Muscle layer of duodenum (tissue), 2 donors: ENCODE measurements around the gene FLII.

Experiments used
- H3K27ac ChIP-seq: one replicate; pipeline ENCODE4 v1.7.0; 2013; ENCODE audit warnings: mild to moderate bottlenecking, low read length
- H3K27me3 ChIP-seq: one replicate; pipeline ENCODE4 v1.7.0; 2013; ENCODE audit warnings: low read depth, mild to moderate bottlenecking, control low read depth, low read length
- H3K36me3 ChIP-seq, 2 donors: one replicate each; pipeline ENCODE4 v1.7.0; 2013; ENCODE audit warnings: low read length in 2 of 2, control low read depth in 1 of 2, mild to moderate bottlenecking in 1 of 2; ENCODE audit not compliant: insufficient read depth in 2 of 2, control insufficient read depth in 1 of 2
- H3K4me1 ChIP-seq, 2 donors: one replicate each; pipeline ENCODE4 v1.7.0; 2013; ENCODE audit warnings: low read length in 2 of 2, mild to moderate bottlenecking in 2 of 2, control low read depth in 1 of 2, moderate library complexity in 1 of 2; ENCODE audit not compliant: insufficient read depth in 2 of 2, control insufficient read depth in 1 of 2
- H3K4me3 ChIP-seq, 2 donors: one replicate each; pipeline ENCODE4 v1.7.0; 2013; ENCODE audit warnings: low read length in 2 of 2, low read depth in 1 of 2, mild to moderate bottlenecking in 1 of 2
- H3K9me3 ChIP-seq, 2 donors: one replicate each; pipeline ENCODE4 v1.7.0; 2013; ENCODE audit warnings: low read length in 2 of 2, control low read depth in 1 of 2, mild to moderate bottlenecking in 1 of 2; ENCODE audit not compliant: control insufficient read depth in 1 of 2
- donor health status: healthy.

FLII gene

GRCh38 chr17:18270046-18270931 lies 11.8 kb upstream of the FLII start:
- no peaks in the 10 kb centered on the region for H3K9me3 ChIP-seq
- H3K36me3 ChIP-seq, result peaks cover 20 to 21% of the 10 kb centered on the region in 2 donors
- no peaks in the 10 kb centered on the region for H3K4me1 ChIP-seq
- no peaks in the 10 kb centered on the region for H3K27me3 ChIP-seq
- no peak overlapping the region for H3K4me3 ChIP-seq
- no peak overlapping the region for H3K27ac ChIP-seq

- H3K27me3 ChIP-seq, result no peaks in the 10 kb centered on the region
- no peak overlapping the region for H3K4me3 ChIP-seq
Measured at GRCh38 chr17:18267927-18268711, 9.6 kb upstream of the FLII start.

GRCh38 chr17:18267366-18267765 lies 8.8 kb upstream of the FLII start:
- Histone ChIP-seq H3K27ac (no peak overlapping the region), H3K27me3 (no peaks in the 10 kb centered on the region), H3K36me3 (peaks cover 14 to 32% of the 10 kb centered on the region in 2 donors), H3K9me3 (no peaks in the 10 kb centered on the region), H3K4me3 (no peak overlapping the region), H3K4me1 (peaks cover 0 to 4% of the 10 kb centered on the region in 2 donors)

More at GRCh38 chr17:18267927-18268711, 9.6 kb upstream of the FLII start:
- Histone ChIP-seq H3K4me1 (no peaks in the 10 kb centered on the region), H3K9me3 (no peaks in the 10 kb centered on the region), H3K27ac (no peak overlapping the region), H3K36me3 (peaks cover 17 to 28% of the 10 kb centered on the region in 2 donors)

GRCh38 chr17:18263885-18264682 lies 5.5 kb upstream of the FLII start:
- no peak overlapping the region for H3K4me3 ChIP-seq
- H3K9me3 ChIP-seq, result no peaks in the 10 kb centered on the region
- no peak overlapping the region for H3K27ac ChIP-seq
- peaks cover 8 to 28% of the 10 kb centered on the region in 2 donors for H3K4me1 ChIP-seq
- no peaks in the 10 kb centered on the region for H3K27me3 ChIP-seq
- H3K36me3 ChIP-seq, result peaks cover 11 to 36% of the 10 kb centered on the region in 2 donors

- no peak overlapping the region for H3K4me3 ChIP-seq
- no peaks in the 10 kb centered on the region for H3K9me3 ChIP-seq
- no peaks in the 10 kb centered on the region for H3K27me3 ChIP-seq
- no peak overlapping the region for H3K27ac ChIP-seq
- peaks cover 8 to 29% of the 10 kb centered on the region in 2 donors for H3K4me1 ChIP-seq
- peaks cover 11 to 41% of the 10 kb centered on the region in 2 donors for H3K36me3 ChIP-seq
Measured at GRCh38 chr17:18262641-18263040, 4.1 kb upstream of the FLII start.

- Histone ChIP-seq H3K4me3 (no peak overlapping the region), H3K27me3 (no peaks in the 10 kb centered on the region), H3K9me3 (no peaks in the 10 kb centered on the region), H3K36me3 (peaks cover 11 to 41% of the 10 kb centered on the region in 2 donors), H3K4me1 (peaks cover 13 to 34% of the 10 kb centered on the region in 2 donors), H3K27ac (no peak overlapping the region)
Measured at GRCh38 chr17:18262111-18262510, 3.6 kb upstream of the FLII start.

GRCh38 chr17:18261659-18262058 lies 3.1 kb upstream of the FLII start:
- peaks cover 11 to 42% of the 10 kb centered on the region in 2 donors for H3K36me3 ChIP-seq
- H3K27ac ChIP-seq, result peak overlapping the region; percentile 77
- H3K4me1 ChIP-seq, result peaks cover 17 to 38% of the 10 kb centered on the region in 2 donors
- H3K9me3 ChIP-seq, result no peaks in the 10 kb centered on the region
- H3K27me3 ChIP-seq, result no peaks in the 10 kb centered on the region
- H3K4me3 ChIP-seq, result peak overlapping the region; percentile 75 to 97

GRCh38 chr17:18261146-18261515 lies 2.6 kb upstream of the FLII start:
- peak overlapping the region; percentile 75 to 97 for H3K4me3 ChIP-seq
- peaks cover 13 to 47% of the 10 kb centered on the region in 2 donors for H3K36me3 ChIP-seq
- H3K9me3 ChIP-seq, result no peaks in the 10 kb centered on the region
- H3K27ac ChIP-seq, result peak overlapping the region; percentile 77
- no peaks in the 10 kb centered on the region for H3K27me3 ChIP-seq
- peaks cover 18 to 43% of the 10 kb centered on the region in 2 donors for H3K4me1 ChIP-seq

GRCh38 chr17:18260332-18261145 lies 2.0 kb upstream of the FLII start, which contains the start of gene MIEF2:
Gene MIEF2, plus strand, starts transcription at chr17:18260662. Its CDS starts 2,059 bp downstream, at chr17:18262721.
- Histone ChIP-seq H3K4me3 (peak within 1 kb of the TSS; percentile 75 to 97), H3K36me3 (peaks cover 19 to 49% of the 10 kb centered on the region in 2 donors), H3K4me1 (peaks cover 18 to 43% of the 10 kb centered on the region in 2 donors), H3K27me3 (no peaks in the 10 kb centered on the region), H3K27ac (peak within 1 kb of the TSS; percentile 77), H3K9me3 (no peaks in the 10 kb centered on the region)

GRCh38 chr17:18259621-18260331 lies 1.2 kb upstream of the FLII start:
- peaks cover 17 to 49% of the 10 kb centered on the region in 2 donors for H3K36me3 ChIP-seq
- peak overlapping the region; percentile 75 to 97 for H3K4me3 ChIP-seq
- H3K27ac ChIP-seq, result peak overlapping the region; percentile 51
- peaks cover 18 to 43% of the 10 kb centered on the region in 2 donors for H3K4me1 ChIP-seq
- no peaks in the 10 kb centered on the region for H3K9me3 ChIP-seq
- no peaks in the 10 kb centered on the region for H3K27me3 ChIP-seq
